A673 (cell line): ENCODE data around the gene HMGCLL1.

Source experiments
- EZH2 ChIP-seq: fragments of 200-600 bp; sonication (generic); IDR thresholded peaks from 2 replicates; pipeline ENCODE4 v1.6.1; 2017; ENCODE audit warnings: borderline replicate concordance, low read depth, mild to moderate bottlenecking, mixed read lengths, antibody characterized with exemption, low read length; ENCODE audit not compliant: poor library complexity, severe bottlenecking
- TF ChIP-seq, protein P1 (sequence below): fragments of 300-800, 200-600 bp; sonication (generic); conservative IDR thresholded peaks from 2 replicates; pipeline ENCODE4 v1.5.1; 2017; ENCODE audit warnings: low read depth, mild to moderate bottlenecking, antibody characterized with exemption, low read length, moderate library complexity, mixed read lengths

DNA sequence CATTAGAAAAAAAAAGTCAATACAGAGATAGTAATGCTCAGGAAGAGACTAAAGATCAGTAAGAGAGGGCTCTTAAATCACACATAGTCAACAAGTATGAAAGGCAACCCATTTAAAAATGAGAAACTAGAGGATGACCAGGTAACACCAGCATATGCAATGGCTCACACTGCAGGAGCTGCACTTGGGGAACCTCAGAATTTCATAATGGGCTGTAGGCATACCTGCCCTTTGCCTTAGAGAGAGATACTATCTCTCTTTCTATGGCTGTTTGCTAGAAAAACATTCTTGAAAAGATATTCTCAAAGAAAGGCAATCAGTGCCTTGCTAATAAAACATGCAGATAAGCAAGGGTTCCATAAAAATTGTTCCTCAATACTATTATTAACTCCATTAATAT lies 33.2 kb downstream of the HMGCLL1 start:
- TF ChIP-seq, protein P1, sequence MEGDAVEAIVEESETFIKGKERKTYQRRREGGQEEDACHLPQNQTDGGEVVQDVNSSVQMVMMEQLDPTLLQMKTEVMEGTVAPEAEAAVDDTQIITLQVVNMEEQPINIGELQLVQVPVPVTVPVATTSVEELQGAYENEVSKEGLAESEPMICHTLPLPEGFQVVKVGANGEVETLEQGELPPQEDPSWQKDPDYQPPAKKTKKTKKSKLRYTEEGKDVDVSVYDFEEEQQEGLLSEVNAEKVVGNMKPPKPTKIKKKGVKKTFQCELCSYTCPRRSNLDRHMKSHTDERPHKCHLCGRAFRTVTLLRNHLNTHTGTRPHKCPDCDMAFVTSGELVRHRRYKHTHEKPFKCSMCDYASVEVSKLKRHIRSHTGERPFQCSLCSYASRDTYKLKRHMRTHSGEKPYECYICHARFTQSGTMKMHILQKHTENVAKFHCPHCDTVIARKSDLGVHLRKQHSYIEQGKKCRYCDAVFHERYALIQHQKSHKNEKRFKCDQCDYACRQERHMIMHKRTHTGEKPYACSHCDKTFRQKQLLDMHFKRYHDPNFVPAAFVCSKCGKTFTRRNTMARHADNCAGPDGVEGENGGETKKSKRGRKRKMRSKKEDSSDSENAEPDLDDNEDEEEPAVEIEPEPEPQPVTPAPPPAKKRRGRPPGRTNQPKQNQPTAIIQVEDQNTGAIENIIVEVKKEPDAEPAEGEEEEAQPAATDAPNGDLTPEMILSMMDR: no peak
- no peak for TF ChIP-seq EZH2
